Prostate gland (tissue), 2 donors: ENCODE data around the gene DUSP2. TPM values are rescaled to one million over a fixed set of nuclear protein-coding genes. Genes with fewer than 3 reads are reported as not detected.

Source experiments
- DNase-seq: peaks from one replicate; pipeline ENCODE4 v3.0.0-alpha.2; 2019; ENCODE audit warnings: low spot score
- H3K27ac ChIP-seq, 2 donors: fragments of 200-600 bp; sonication (generic); 2 replicates each; pipeline ENCODE4 v1.5.1; 2017 to 2019
- H3K27me3 ChIP-seq: fragments of 200-600 bp; sonication (generic); replicated peaks from 2 replicates; pipeline ENCODE4 v1.5.1; 2019; ENCODE audit not compliant: insufficient read depth
- H3K36me3 ChIP-seq, 2 donors: fragments of 200-600 bp; sonication (generic); 1 replicate in 1 of 2; 2 replicates in 1 of 2; pipeline versions ENCODE4 v1.5.1 to v1.8.1; 2017 to 2019
- H3K4me1 ChIP-seq: fragments of 200-600 bp; sonication (generic); replicated peaks from 2 replicates; pipeline ENCODE4 v1.5.1; 2019
- H3K4me3 ChIP-seq, 2 donors: fragments of 200-600 bp; sonication (generic); 2 replicates each; pipeline ENCODE4 v1.5.1; 2017 to 2019
- H3K9me3 ChIP-seq: fragments of 200-600 bp; sonication (generic); 2 replicates; pipeline ENCODE4 v1.5.1; 2017
- POLR2A ChIP-seq: fragments of 450-650 bp; IDR thresholded peaks from one replicate; pipeline ENCODE4 v1.6.1; 2016; ENCODE audit warnings: antibody characterized with exemption, mild to moderate bottlenecking
- POLR2AphosphoS5 ChIP-seq: sonication (generic); formaldehyde crosslinking; IDR thresholded peaks from one replicate; pipeline ENCODE4 v1.6.1; 2017; ENCODE audit warnings: antibody characterized with exemption
- WGBS: methylation state at CpG from one replicate; pipeline ENCODE4 v1.1.5; 2018; 5-methylcytosine and 5-hydroxymethylcytosine counted together
- intact Hi-C: fragments of 100-400 bp; cut with DNase I; formaldehyde crosslinking; loops from one replicate; pipeline ENCODE4 v1.14.2; 2022
- total RNA-seq, 2 donors: library from RNA; depleted of rRNA; stranded (reverse); fragments of >200 nt; gene quantifications; one replicate each; pipeline ENCODE4 v1.1.0, GENCODE V29; 2016
- TF ChIP-seq, protein P1 (sequence below), 4 experiments: fragments of 200-600 bp in 2 of 4; fragments of 450-650 bp in 2 of 4; sonication (generic) in 2 of 4; IDR thresholded peaks; 1 replicate in 3 of 4; 2 replicates in 1 of 4; pipeline ENCODE4 v1.5.1; 2016 to 2019; ENCODE audit warnings: antibody characterized with exemption in 4 of 4, mild to moderate bottlenecking in 2 of 4, moderate library complexity in 2 of 4

The DUSP2 gene
- total RNA-seq, 2 donors from 2014 or later = 5.2 to 45.7 TPM

DNA sequence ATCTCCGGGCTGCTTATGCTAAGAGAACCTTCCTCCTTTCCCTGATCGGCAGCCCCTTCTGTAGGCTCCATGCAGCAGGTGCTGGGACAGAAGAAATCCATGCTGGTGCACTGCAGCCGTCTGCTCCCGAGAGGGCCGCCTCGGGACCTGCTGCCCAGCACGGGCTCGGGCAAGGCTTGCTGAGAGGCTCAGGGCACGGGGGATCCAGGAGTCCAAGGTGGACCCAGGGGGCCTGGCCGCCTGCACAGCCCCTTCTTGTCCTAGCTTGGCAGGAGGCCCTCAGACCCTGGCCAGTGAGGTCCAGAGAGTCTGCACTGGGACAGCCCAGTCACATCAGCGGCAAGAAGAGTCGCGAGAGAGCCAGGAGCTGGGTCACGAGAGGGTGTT lies 13.3 kb upstream of the DUSP2 start:
- Histone ChIP-seq H3K27me3 (no peaks in the 10 kb centered on the region), H3K27ac (no peak overlapping the region), H3K36me3 (no peaks in the 10 kb centered on the region), H3K4me1 (no peaks in the 10 kb centered on the region), H3K9me3 (no peaks in the 10 kb centered on the region), H3K4me3 (no peak overlapping the region)
- TF ChIP-seq POLR2A (no peak), POLR2AphosphoS5 (no peak)
- TF ChIP-seq, protein P1, sequence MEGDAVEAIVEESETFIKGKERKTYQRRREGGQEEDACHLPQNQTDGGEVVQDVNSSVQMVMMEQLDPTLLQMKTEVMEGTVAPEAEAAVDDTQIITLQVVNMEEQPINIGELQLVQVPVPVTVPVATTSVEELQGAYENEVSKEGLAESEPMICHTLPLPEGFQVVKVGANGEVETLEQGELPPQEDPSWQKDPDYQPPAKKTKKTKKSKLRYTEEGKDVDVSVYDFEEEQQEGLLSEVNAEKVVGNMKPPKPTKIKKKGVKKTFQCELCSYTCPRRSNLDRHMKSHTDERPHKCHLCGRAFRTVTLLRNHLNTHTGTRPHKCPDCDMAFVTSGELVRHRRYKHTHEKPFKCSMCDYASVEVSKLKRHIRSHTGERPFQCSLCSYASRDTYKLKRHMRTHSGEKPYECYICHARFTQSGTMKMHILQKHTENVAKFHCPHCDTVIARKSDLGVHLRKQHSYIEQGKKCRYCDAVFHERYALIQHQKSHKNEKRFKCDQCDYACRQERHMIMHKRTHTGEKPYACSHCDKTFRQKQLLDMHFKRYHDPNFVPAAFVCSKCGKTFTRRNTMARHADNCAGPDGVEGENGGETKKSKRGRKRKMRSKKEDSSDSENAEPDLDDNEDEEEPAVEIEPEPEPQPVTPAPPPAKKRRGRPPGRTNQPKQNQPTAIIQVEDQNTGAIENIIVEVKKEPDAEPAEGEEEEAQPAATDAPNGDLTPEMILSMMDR (IDR thresholded peaks at IDR 0.05) = no peak
- WGBS = 80% methylated on average over 12 of the region's 14 CpGs
- intact Hi-C loops = no loop called here
- no peak for DNase-seq

DNA sequence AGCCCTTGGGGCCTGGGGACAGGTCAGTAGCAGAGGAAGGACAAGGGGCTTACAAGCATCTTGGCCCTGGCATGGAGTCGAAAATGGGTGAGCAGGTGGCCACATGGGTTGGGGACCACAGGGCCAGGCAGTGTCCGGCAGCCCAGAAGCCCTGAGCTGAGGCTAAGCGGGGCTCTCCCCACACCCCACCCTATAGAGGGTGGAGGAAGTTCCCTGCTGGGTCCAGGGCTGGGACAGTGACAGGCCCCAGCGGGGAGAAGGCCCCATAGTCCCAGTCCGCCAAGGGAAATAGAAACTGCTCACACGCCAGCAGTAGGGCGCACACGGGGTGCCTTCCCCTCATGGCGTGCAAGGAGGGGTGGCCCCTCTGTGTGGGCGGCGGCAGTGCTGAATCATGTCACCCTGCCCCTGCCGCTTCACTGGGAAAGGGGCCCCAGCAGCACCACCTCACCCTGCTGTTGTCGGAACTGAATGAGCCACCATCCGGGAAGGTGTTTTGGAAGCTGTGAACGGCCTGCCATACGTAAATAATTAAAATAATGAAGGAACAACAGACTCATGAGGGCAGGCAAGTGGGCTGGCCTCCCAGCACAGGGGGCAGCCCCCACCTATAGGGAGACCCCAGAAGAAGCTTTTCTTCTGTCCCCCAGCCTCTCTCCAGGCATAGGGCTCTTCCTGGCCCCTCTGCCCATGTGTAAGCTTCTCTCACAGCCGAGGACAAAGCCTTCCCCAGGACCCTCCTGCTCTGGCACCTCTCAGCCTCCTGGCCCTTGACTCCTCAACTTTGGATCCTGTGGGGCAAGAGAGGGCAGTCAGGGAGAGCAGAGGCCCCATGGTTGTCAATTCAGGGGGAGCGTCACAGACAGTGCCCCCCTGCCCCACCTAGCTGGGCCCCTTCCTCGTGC lies 12.7 kb upstream of the DUSP2 start:
- Histone ChIP-seq H3K36me3 (no peaks in the 10 kb centered on the region), H3K4me3 (no peak overlapping the region), H3K27ac (no peak overlapping the region), H3K4me1 (no peaks in the 10 kb centered on the region), H3K27me3 (no peaks in the 10 kb centered on the region), H3K9me3 (no peaks in the 10 kb centered on the region)
- no peak for TF ChIP-seq POLR2A
- TF ChIP-seq, protein P1 (IDR thresholded peaks at IDR 0.05) = no peak
- TF ChIP-seq POLR2AphosphoS5 = no peak
- intact Hi-C loops = no loop called here
- DNase-seq = no peak
- 77% methylated on average over 19 of the region's 19 CpGs for WGBS

DNA sequence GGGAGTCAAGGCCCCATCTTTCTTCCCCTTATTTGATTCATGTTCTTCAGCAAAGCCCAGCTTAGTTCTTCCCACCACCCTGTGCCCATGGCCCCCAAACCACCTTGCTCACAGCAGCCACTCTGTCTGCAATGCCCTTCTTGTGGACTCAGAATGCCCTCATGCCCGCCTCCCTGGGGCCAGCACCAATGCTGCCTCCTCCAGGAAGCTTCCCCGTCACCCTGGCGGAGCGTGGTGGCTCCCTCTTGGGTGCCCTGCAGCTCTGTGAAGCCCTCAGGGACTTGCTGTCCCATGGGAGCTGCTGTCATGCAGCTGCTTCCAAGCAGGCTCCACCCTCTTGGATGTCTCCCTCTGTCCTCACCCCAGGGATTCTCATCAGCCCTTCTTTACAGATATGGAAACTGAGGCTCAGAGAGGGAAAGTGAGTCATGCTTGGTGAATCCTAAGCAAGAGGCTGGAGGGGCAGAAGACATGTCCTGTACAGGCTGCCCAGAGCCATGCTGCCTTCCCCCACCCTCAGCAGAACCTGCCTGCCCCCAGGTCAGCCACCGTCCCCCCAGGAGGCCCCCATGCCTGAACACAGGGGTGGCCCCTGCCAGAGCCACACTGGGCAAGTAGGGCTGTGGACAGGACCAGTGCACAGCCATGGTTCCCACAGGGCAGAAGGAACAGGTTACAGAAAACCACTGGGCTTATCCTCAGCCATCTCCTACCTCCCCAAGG lies 11.8 kb upstream of the DUSP2 start:
- H3K4me1 ChIP-seq = no peaks in the 10 kb centered on the region
- H3K36me3 ChIP-seq = no peaks in the 10 kb centered on the region
- no peak for DNase-seq
- H3K27me3 ChIP-seq = no peaks in the 10 kb centered on the region
- intact Hi-C loops = no loop called here
- no peak overlapping the region for H3K4me3 ChIP-seq
- 100% methylated on average over 5 of the region's 5 CpGs for WGBS
- no peak overlapping the region for H3K27ac ChIP-seq
- H3K9me3 ChIP-seq = no peaks in the 10 kb centered on the region
- TF ChIP-seq, protein P1 (IDR thresholded peaks at IDR 0.05) = no peak
- TF ChIP-seq POLR2AphosphoS5 (no peak), POLR2A (no peak)

DNA sequence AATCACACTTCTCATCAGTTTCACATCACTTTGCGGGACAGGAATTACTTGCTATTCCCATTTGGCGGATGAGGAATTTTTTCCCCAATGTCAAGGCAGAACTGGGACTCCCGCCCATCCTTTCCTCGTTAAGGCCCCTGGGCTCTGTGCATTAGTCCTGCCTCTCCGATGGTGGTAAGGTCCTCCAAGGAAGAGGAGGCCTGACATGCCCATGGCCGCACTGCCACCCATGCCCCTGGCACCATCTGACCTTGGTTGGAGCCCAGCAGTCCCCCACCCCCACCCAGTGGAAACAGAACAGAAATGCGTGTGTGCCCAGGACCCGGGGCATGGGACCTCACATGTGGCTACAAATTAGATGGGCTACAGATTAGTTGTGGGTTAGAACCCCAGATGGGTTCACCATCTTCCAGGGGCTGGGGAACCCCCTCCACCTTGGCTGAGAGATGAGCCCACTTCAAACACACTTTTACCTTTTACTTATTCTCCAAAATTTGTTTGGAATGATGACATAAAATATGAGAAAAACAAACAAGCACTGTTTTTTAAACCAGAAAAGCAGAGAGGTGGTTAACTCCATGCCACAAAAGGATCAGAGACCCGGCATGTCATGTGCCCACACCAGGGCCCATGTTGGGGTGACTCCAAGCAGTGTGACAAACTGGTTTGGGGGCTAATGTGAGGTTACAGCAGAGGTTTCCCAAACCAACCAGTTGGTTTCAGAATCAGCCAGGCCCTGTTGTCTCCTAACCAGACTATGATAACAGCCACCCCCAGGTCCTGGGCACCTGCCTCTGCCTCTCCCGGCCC lies 11.0 kb upstream of the DUSP2 start:
- no peak for DNase-seq
- H3K27ac ChIP-seq = no peak overlapping the region
- H3K4me1 ChIP-seq = no peaks in the 10 kb centered on the region
- H3K27me3 ChIP-seq = no peaks in the 10 kb centered on the region
- no peaks in the 10 kb centered on the region for H3K9me3 ChIP-seq
- TF ChIP-seq POLR2AphosphoS5 = no peak
- no peak for TF ChIP-seq POLR2A
- TF ChIP-seq, protein P1 (IDR thresholded peaks at IDR 0.05) = no peak
- H3K4me3 ChIP-seq = no peak overlapping the region
- intact Hi-C loops = no loop called here
- H3K36me3 ChIP-seq = no peaks in the 10 kb centered on the region
- 84% methylated on average over 10 of the region's 10 CpGs for WGBS
